Measurements from ENCODE around the gene PIRT.

Gene PIRT

DNA sequence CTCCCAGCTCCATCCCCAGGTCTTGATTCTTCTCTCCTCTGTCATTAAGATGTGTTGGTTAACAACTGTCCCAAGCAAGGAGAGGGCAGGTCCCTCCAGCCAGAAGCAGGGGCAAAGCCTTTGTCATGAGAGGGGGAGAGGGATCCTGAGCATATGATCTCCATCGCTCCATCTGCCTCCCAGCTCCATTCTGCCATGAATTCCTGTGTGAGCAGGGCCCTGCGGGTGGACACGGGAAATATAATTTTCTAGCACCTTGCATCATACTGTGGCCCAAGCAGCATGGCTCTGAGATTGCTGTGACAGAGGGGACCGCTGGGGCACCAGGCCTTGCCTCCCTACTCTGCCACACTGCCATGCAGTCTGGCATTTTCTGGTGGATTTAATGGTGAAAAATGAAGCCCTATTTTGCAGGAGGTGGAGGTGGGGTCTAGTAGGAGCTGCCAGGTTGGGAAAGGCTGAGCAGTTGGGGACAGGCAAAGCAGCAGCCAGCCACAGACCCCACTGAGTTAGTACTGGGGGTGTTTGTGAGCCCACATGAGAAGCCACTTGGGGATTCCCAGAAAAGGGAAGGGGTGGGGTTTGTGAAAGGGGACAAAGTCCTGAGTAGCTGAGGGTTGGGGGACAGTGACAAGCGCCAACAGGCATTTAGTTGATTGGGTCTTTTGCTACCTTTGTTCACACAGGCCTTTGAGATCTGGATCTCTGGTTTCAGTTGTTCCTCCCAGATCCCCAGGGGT lies 50.4 kb downstream of the PIRT start:
- DNase-seq (ENCODE audit: low spot score): no peak

DNA sequence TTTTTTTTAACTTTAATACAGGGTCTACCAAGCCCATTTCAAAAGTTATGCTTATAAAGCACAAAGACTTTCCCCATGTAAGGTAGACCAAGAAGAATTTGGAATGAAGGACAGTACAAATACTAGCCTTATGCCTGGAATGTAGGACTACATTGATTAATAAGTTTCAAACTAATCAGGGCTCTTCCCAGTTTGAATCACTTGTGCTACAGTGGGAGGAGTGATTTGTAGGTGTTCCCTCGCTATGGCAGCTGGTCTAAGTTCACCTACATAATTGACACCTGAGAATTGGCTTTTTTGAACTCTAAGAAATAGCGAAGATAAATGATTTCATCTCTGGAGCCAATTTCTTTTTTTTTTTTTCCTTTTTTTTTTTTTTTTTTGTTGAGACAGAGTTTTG lies 52.6 kb downstream of the PIRT start:
- DNase-seq (ENCODE audit: low spot score): no peak
- TF ChIP-seq, protein P1, sequence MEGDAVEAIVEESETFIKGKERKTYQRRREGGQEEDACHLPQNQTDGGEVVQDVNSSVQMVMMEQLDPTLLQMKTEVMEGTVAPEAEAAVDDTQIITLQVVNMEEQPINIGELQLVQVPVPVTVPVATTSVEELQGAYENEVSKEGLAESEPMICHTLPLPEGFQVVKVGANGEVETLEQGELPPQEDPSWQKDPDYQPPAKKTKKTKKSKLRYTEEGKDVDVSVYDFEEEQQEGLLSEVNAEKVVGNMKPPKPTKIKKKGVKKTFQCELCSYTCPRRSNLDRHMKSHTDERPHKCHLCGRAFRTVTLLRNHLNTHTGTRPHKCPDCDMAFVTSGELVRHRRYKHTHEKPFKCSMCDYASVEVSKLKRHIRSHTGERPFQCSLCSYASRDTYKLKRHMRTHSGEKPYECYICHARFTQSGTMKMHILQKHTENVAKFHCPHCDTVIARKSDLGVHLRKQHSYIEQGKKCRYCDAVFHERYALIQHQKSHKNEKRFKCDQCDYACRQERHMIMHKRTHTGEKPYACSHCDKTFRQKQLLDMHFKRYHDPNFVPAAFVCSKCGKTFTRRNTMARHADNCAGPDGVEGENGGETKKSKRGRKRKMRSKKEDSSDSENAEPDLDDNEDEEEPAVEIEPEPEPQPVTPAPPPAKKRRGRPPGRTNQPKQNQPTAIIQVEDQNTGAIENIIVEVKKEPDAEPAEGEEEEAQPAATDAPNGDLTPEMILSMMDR (IDR thresholded peaks at IDR 0.05; ENCODE audit: extremely low read depth, missing control alignments): no peak

More for the DNA sequence above, 50.4 kb downstream of the PIRT start:
- TF ChIP-seq, protein P1 (IDR thresholded peaks at IDR 0.05; ENCODE audit: extremely low read depth, missing control alignments): no peak

DNA sequence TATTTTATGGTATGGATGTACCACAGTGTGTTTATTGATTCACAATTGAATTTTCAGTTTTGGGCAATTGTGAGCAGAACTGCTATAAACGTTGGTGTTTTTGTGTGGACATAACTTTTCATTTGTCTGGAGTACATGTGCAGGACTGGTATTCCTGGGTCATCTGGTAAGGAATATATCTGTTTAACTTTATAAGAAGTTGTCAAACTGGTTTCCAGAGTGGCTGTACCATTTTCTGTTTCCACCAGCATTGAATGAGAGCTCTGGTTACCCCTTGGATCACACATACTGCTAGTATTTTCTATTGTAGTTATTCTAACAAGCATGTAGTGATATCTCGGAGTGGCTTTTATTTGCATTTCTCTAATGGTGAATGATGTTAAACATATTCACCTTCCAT lies 58.3 kb downstream of the PIRT start:
- DNase-seq (ENCODE audit: low spot score): no peak
- TF ChIP-seq, protein P1 (IDR thresholded peaks at IDR 0.05; ENCODE audit: extremely low read depth, missing control alignments): no peak

DNA sequence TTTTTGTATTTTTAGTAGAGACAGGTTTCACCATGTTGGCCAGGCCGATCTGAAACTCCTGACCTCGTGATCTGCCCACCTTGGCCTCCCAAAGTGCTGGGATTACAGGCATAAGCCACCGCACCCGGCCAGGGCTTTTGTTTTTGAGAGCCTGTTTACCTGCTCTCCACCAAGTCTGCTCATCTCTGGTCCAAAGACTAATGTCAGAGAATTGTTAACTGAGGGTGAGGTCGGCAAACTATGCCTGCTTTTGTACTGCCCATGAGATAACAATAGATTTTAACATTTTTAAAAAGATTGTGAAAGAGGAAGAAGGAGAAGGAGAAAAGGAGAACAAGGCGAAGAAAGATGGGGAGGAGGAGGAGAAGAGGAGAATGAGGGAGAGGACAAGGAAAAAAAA lies 60.0 kb downstream of the PIRT start:
- TF ChIP-seq, protein P1 (IDR thresholded peaks at IDR 0.05; ENCODE audit: extremely low read depth, missing control alignments): no peak
- no peak for DNase-seq (ENCODE audit: low spot score)

DNA sequence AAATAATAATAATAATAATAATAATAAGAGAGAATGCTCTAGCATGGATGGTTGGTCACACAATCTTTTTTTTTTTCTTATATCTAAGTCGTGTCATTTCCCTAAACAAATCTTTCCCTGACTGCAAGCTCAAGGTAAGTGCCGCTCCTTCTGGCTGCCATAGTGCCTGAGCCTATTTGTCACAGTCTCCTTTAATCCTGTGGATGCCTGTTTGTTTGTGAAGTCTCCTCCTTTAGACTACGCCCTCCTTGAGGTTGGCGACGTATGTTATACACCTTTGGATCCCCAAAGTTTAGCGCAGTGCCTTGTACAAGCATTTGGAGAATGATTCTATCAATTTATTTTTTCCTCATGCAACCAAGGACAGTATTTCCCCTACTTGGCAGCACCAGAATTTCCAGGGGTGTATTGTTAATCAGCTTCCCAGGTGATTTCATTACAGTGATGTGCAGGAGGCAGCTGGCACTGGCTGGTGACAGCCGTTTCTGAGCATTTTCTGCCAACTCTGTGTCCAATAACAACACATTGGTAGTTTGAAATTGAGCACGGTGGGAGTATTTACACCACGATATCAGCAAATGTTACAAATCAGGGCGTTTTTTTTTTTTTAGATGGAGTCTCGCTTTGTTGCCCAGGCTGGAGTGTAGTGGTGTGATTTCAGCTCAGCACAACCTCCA lies 60.6 kb downstream of the PIRT start:
- TF ChIP-seq, protein P1 (IDR thresholded peaks at IDR 0.05; ENCODE audit: extremely low read depth, missing control alignments): no peak
- no peak for DNase-seq (ENCODE audit: low spot score)

DNA sequence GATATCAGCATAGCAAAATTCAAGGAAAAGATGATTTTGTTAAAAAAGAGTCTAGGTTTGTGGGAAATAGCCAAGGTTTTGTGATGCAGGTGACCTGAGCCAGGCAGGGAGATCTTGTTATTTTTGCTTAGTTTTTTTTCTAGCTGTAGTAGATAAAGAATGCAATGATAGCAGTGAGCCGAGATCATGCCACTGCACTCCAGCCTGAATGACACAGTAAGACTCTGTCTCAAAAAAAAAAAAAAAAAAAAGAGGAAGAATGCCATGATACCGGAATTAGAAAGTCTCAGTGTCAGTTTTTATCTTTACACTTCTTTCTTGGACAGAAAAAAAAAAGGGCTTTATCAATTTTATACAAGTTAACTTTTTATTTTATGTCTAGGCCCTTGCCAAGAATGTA lies 61.5 kb downstream of the PIRT start:
- DNase-seq (ENCODE audit: low spot score): no peak
- TF ChIP-seq, protein P1 (IDR thresholded peaks at IDR 0.05; ENCODE audit: extremely low read depth, missing control alignments): no peak

DNA sequence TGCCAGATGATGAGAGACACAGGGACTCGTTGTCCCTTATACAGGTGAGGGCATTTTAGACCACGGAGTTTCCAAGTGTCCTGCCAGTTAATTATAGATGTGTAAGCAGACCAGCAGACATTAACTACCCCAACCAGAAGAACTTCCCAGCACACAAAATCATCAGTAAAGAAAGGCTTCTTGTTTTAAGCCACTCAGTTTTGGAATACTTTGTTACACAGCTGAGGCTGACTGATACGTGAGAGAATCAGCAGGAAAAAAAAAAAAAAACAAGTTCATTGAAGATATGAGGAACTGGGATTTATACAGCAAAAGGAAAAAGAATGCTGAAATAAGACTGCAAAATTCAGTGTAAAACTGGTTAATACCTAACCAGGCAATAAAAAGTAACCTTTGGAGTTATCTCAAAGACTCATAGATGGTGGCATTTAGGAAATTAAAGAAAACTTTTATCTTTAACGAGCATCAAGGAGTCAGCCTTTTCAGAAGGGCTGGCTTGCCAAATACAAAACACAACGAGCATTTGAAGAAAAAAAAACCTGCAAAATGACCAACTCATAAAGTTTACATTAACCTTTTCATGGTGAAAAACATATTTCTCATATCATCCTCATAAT lies 62.0 kb downstream of the PIRT start:
- no peak for DNase-seq (ENCODE audit: low spot score)
- TF ChIP-seq, protein P1 (IDR thresholded peaks at IDR 0.05; ENCODE audit: extremely low read depth, missing control alignments): no peak

Data from GM20000 (cell line).